Trophoblast cell (in vitro differentiated cells and primary cell): ENCODE data around the gene OR6V1.

ENCODE experiments used
- DNase-seq, 2 donors: peaks; one replicate each; pipeline ENCODE4 v3.0.0-alpha.2; 2016
- H2AFZ ChIP-seq: 2 replicates; pipeline ENCODE4 v1.6.1; 2013; ENCODE audit warnings: low read length, moderate library complexity, mild to moderate bottlenecking; ENCODE audit not compliant: insufficient read depth, poor library complexity
- H2AK5ac ChIP-seq: 2 replicates; pipeline ENCODE4 v1.6.1; 2013; ENCODE audit warnings: mild to moderate bottlenecking, low read length
- H2BK120ac ChIP-seq: 2 replicates; pipeline ENCODE4 v1.6.1; 2013; ENCODE audit warnings: low read length, mild to moderate bottlenecking, moderate library complexity; ENCODE audit not compliant: insufficient read depth, poor library complexity
- H2BK12ac ChIP-seq: 2 replicates; pipeline ENCODE4 v1.6.1; 2013; ENCODE audit warnings: mild to moderate bottlenecking, low read length, moderate library complexity
- H2BK5ac ChIP-seq: 2 replicates; pipeline ENCODE4 v1.6.1; 2013; ENCODE audit warnings: low read length, low read depth, moderate library complexity, mild to moderate bottlenecking; ENCODE audit not compliant: poor library complexity
- H3K14ac ChIP-seq: 2 replicates; pipeline ENCODE4 v1.6.1; 2013; ENCODE audit warnings: mild to moderate bottlenecking, low read length
- H3K18ac ChIP-seq: 2 replicates; pipeline ENCODE4 v1.6.1; 2013; ENCODE audit warnings: mild to moderate bottlenecking, low read length
- H3K23ac ChIP-seq: 2 replicates; pipeline ENCODE4 v1.6.1; 2013; ENCODE audit warnings: low read length
- H3K27ac ChIP-seq: 2 replicates; pipeline ENCODE4 v1.5.1; 2013; ENCODE audit warnings: low read depth, mild to moderate bottlenecking, inconsistent platforms, low read length, moderate library complexity
- H3K27me3 ChIP-seq: 2 replicates; pipeline ENCODE4 v1.6.1; 2013; ENCODE audit warnings: inconsistent platforms, mild to moderate bottlenecking, low read length, moderate library complexity; ENCODE audit not compliant: insufficient read depth
- H3K36me3 ChIP-seq, 2 experiments: 1 replicate in 1 of 2; 2 replicates in 1 of 2; pipeline ENCODE4 v1.6.1; 2013; ENCODE audit warnings: low read length in 2 of 2, mild to moderate bottlenecking in 2 of 2, moderate library complexity in 1 of 2; ENCODE audit not compliant: insufficient read depth in 2 of 2, control insufficient read depth in 1 of 2
- H3K4ac ChIP-seq: 2 replicates; pipeline ENCODE4 v1.6.1; 2013; ENCODE audit warnings: low read depth, mild to moderate bottlenecking, low read length, moderate library complexity
- H3K4me1 ChIP-seq, 2 experiments: 1 replicate in 1 of 2; 2 replicates in 1 of 2; pipeline ENCODE4 v1.6.1; 2013; ENCODE audit warnings: low read length in 2 of 2, mild to moderate bottlenecking in 2 of 2, moderate library complexity in 1 of 2; ENCODE audit not compliant: insufficient read depth in 2 of 2, control insufficient read depth in 1 of 2
- H3K4me2 ChIP-seq: 2 replicates; pipeline ENCODE4 v1.6.1; 2013; ENCODE audit warnings: inconsistent platforms, mild to moderate bottlenecking, low read length, moderate library complexity
- H3K4me3 ChIP-seq: 2 replicates; pipeline ENCODE4 v1.5.1; 2013; ENCODE audit warnings: mild to moderate bottlenecking, low read depth, low read length, inconsistent platforms
- H3K79me1 ChIP-seq: one replicate; pipeline ENCODE4 v1.6.1; 2013; ENCODE audit warnings: low read length
- H3K79me2 ChIP-seq: 2 replicates; pipeline ENCODE4 v1.6.1; 2013; ENCODE audit warnings: low read length, mild to moderate bottlenecking; ENCODE audit not compliant: control insufficient read depth, insufficient read depth, poor library complexity
- H3K9ac ChIP-seq: 2 replicates; pipeline ENCODE4 v1.6.1; 2013; ENCODE audit warnings: mild to moderate bottlenecking, low read length
- H3K9me3 ChIP-seq: 2 replicates; pipeline ENCODE4 v1.6.1; 2013; ENCODE audit warnings: low read depth, mild to moderate bottlenecking, control low read depth, inconsistent platforms, low read length; ENCODE audit not compliant: insufficient read depth
- H4K12ac ChIP-seq: 2 replicates; pipeline ENCODE4 v1.6.1; 2013; ENCODE audit warnings: low read depth, mild to moderate bottlenecking, low read length, moderate library complexity
- H4K8ac ChIP-seq: 2 replicates; pipeline ENCODE4 v1.6.1; 2013; ENCODE audit warnings: low read depth, mild to moderate bottlenecking, low read length, moderate library complexity
- H4K91ac ChIP-seq: one replicate; pipeline ENCODE4 v1.6.1; 2013; ENCODE audit warnings: low read depth, mild to moderate bottlenecking, low read length, moderate library complexity
- WGBS: extraction: QIAGEN DNeasy Blood & Tissue Kit; methylation state at CpG from one replicate; pipeline ENCODE4 v1.1.7; 2013; ENCODE audit warnings: missing lambda C conversion rate; ENCODE audit not compliant: insufficient read length, insufficient coverage; ENCODE audit errors: extremely low coverage; 5-methylcytosine and 5-hydroxymethylcytosine counted together

OR6V1 gene

GRCh38 chr7:143042159-143042789, 9.9 kb upstream of the OR6V1 start:
- H2BK120ac ChIP-seq = no peak overlapping the region
- no peak overlapping the region for H2AK5ac ChIP-seq
- H3K23ac ChIP-seq = no peak overlapping the region
- H3K27me3 ChIP-seq = no peaks in the 10 kb centered on the region
- no peak overlapping the region for H4K12ac ChIP-seq
- no peak overlapping the region for H2AFZ ChIP-seq
- no CpG with 5 or more reads among the region's 3 CpGs for WGBS
- H3K4me3 ChIP-seq = no peak overlapping the region
- no peak overlapping the region for H3K14ac ChIP-seq
- no peak overlapping the region for H2BK5ac ChIP-seq
- H3K4ac ChIP-seq = no peak overlapping the region
- H4K8ac ChIP-seq = no peak overlapping the region
- DNase-seq = peak; percentile 13 to 42
- no peak overlapping the region for H3K27ac ChIP-seq
- H3K9me3 ChIP-seq = no peaks in the 10 kb centered on the region
- no peak overlapping the region for H2BK12ac ChIP-seq
- H3K9ac ChIP-seq = no peak overlapping the region
- no peak overlapping the region for H3K4me2 ChIP-seq
- H3K4me1 ChIP-seq = peaks cover 0 to 7% of the 10 kb centered on the region in 2 experiments
- no peaks in the 10 kb centered on the region for H3K36me3 ChIP-seq
- H4K91ac ChIP-seq = no peak overlapping the region
- H3K79me2 ChIP-seq = no peaks in the 10 kb centered on the region
- H3K18ac ChIP-seq = no peak overlapping the region
- H3K79me1 ChIP-seq = no peaks in the 10 kb centered on the region

- no peaks in the 10 kb centered on the region for H3K9me3 ChIP-seq
- no peak overlapping the region for H2AFZ ChIP-seq
- WGBS = no CpG with 5 or more reads among the region's 6 CpGs
- H3K27me3 ChIP-seq = no peaks in the 10 kb centered on the region
- no peak overlapping the region for H3K9ac ChIP-seq
- H4K91ac ChIP-seq = no peak overlapping the region
- H2BK12ac ChIP-seq = no peak overlapping the region
- peaks cover 0 to 7% of the 10 kb centered on the region in 2 experiments for H3K4me1 ChIP-seq
- no peak for DNase-seq
- H3K14ac ChIP-seq = no peak overlapping the region
- no peak overlapping the region for H3K27ac ChIP-seq
- H3K79me2 ChIP-seq = no peaks in the 10 kb centered on the region
- no peak overlapping the region for H3K18ac ChIP-seq
- H4K8ac ChIP-seq = no peak overlapping the region
- H3K4ac ChIP-seq = no peak overlapping the region
- no peak overlapping the region for H2BK120ac ChIP-seq
- H3K4me2 ChIP-seq = no peak overlapping the region
- H2BK5ac ChIP-seq = no peak overlapping the region
- no peaks in the 10 kb centered on the region for H3K79me1 ChIP-seq
- H3K4me3 ChIP-seq = no peak overlapping the region
- no peak overlapping the region for H3K23ac ChIP-seq
- no peaks in the 10 kb centered on the region for H3K36me3 ChIP-seq
- no peak overlapping the region for H4K12ac ChIP-seq
- H2AK5ac ChIP-seq = no peak overlapping the region
Observed at GRCh38 chr7:143042790-143043271, 9.3 kb upstream of the OR6V1 start.

- no peak overlapping the region for H2BK12ac ChIP-seq
- H3K27me3 ChIP-seq = no peaks in the 10 kb centered on the region
- H3K23ac ChIP-seq = no peak overlapping the region
- H3K4me3 ChIP-seq = no peak overlapping the region
- peaks cover 0 to 7% of the 10 kb centered on the region in 2 experiments for H3K4me1 ChIP-seq
- H3K9ac ChIP-seq = no peak overlapping the region
- H2AFZ ChIP-seq = no peak overlapping the region
- no peaks in the 10 kb centered on the region for H3K79me2 ChIP-seq
- no peak overlapping the region for H2BK120ac ChIP-seq
- no peak overlapping the region for H4K91ac ChIP-seq
- no peaks in the 10 kb centered on the region for H3K36me3 ChIP-seq
- H2AK5ac ChIP-seq = no peak overlapping the region
- H2BK5ac ChIP-seq = no peak overlapping the region
- no peak for DNase-seq
- WGBS = no CpG with 5 or more reads among the region's 2 CpGs
- no peaks in the 10 kb centered on the region for H3K9me3 ChIP-seq
- H3K4me2 ChIP-seq = no peak overlapping the region
- H3K4ac ChIP-seq = no peak overlapping the region
- no peaks in the 10 kb centered on the region for H3K79me1 ChIP-seq
- no peak overlapping the region for H4K8ac ChIP-seq
- no peak overlapping the region for H4K12ac ChIP-seq
- no peak overlapping the region for H3K14ac ChIP-seq
- H3K18ac ChIP-seq = no peak overlapping the region
- no peak overlapping the region for H3K27ac ChIP-seq
Observed at GRCh38 chr7:143043391-143043790, 8.8 kb upstream of the OR6V1 start.

- no peaks in the 10 kb centered on the region for H3K9me3 ChIP-seq
- WGBS = 100% methylated on average over 1 of the region's 3 CpGs
Observed at GRCh38 chr7:143046426-143046851, 5.7 kb upstream of the OR6V1 start.

More at GRCh38 chr7:143046426-143046851, 5.7 kb upstream of the OR6V1 start:
- Histone ChIP-seq H2AK5ac (no peak overlapping the region), H3K27me3 (no peaks in the 10 kb centered on the region), H2BK120ac (no peak overlapping the region), H2BK12ac (no peak overlapping the region), H3K4me3 (no peak overlapping the region), H4K12ac (no peak overlapping the region), H4K8ac (no peak overlapping the region), H3K4ac (no peak overlapping the region), H3K79me2 (no peaks in the 10 kb centered on the region), H3K9ac (no peak overlapping the region), H3K27ac (no peak overlapping the region), H2AFZ (no peak overlapping the region), H3K23ac (no peak overlapping the region), H3K18ac (no peak overlapping the region), H4K91ac (no peak overlapping the region), H3K36me3 (no peaks in the 10 kb centered on the region), H3K4me1 (peaks cover 0 to 7% of the 10 kb centered on the region in 2 experiments), H2BK5ac (no peak overlapping the region), H3K4me2 (no peak overlapping the region), H3K79me1 (no peaks in the 10 kb centered on the region), H3K14ac (no peak overlapping the region)
- no peak for DNase-seq
